Measurements from ENCODE around the gene RGL4. TPM values are rescaled to one million over a fixed set of nuclear protein-coding genes. Genes with fewer than 3 reads are reported as not detected.

The RGL4 gene
- total RNA-seq, 4 donors from 2014 or later: 0.11 to 0.50 TPM; not detected in 2

- peaks cover 4 to 91% (median 51%) of the 10 kb centered on the region in 4 donors for H3K36me3 ChIP-seq
- no peak overlapping the region for H3K4me3 ChIP-seq
Measured at GRCh38 chr22:23696326-23696851, 5.6 kb downstream of the RGL4 start.

GRCh38 chr22:23697031-23697970, 6.5 kb downstream of the RGL4 start:
- DNase-seq (ENCODE audit: extremely low spot score): no peak
- no peaks in the 10 kb centered on the region for H3K4me1 ChIP-seq
- H3K27me3 ChIP-seq: no peaks in the 10 kb centered on the region
- intact Hi-C loops (cut with DNase I): no loop called here
- no peak overlapping the region for H3K4me3 ChIP-seq
- H3K27ac ChIP-seq (replicated peaks in 1 of 4): no peak overlapping the region
- 87% methylated on average over 5 of the region's 11 CpGs for WGBS
- H3K36me3 ChIP-seq: peaks cover 4 to 96% (median 54%) of the 10 kb centered on the region in 4 donors
- TF ChIP-seq POLR2AphosphoS5 (IDR thresholded peaks at IDR 0.05): no peak
- TF ChIP-seq POLR2A (IDR thresholded peaks at IDR 0.05; ENCODE audit: low read depth): no peak
- no peak for TF ChIP-seq EP300 (IDR thresholded peaks at IDR 0.05)
- no peak for TF ChIP-seq CTCF (IDR thresholded peaks at IDR 0.05)
- H3K9me3 ChIP-seq: no peaks in the 10 kb centered on the region

More at GRCh38 chr22:23696326-23696851, 5.6 kb downstream of the RGL4 start:
- Histone ChIP-seq H3K27me3 (no peaks in the 10 kb centered on the region), H3K9me3 (no peaks in the 10 kb centered on the region), H3K27ac (replicated peaks in 1 of 4) (no peak overlapping the region), H3K4me1 (no peaks in the 10 kb centered on the region)
- DNase-seq (ENCODE audit: extremely low spot score): no peak
- WGBS: 81% methylated on average over 13 of the region's 13 CpGs
- TF ChIP-seq EP300 (IDR thresholded peaks at IDR 0.05): no peak
- TF ChIP-seq POLR2A (IDR thresholded peaks at IDR 0.05; ENCODE audit: low read depth): no peak
- no peak for TF ChIP-seq CTCF (IDR thresholded peaks at IDR 0.05)
- TF ChIP-seq POLR2AphosphoS5 (IDR thresholded peaks at IDR 0.05): no peak
- intact Hi-C loops (cut with DNase I): no loop called here

GRCh38 chr22:23698094-23698493, 7.3 kb downstream of the RGL4 start:
- Histone ChIP-seq H3K27ac (replicated peaks in 1 of 4) (no peak overlapping the region), H3K36me3 (peaks cover 4 to 97% (median 47%) of the 10 kb centered on the region in 4 donors), H3K4me3 (no peak overlapping the region), H3K9me3 (no peaks in the 10 kb centered on the region), H3K4me1 (no peaks in the 10 kb centered on the region), H3K27me3 (no peaks in the 10 kb centered on the region)
- DNase-seq (ENCODE audit: extremely low spot score): no peak
- intact Hi-C loops (cut with DNase I): no loop called here
- WGBS: 81% methylated on average over 4 of the region's 4 CpGs
- TF ChIP-seq POLR2A (IDR thresholded peaks at IDR 0.05; ENCODE audit: low read depth) (no peak), EP300 (IDR thresholded peaks at IDR 0.05) (no peak), POLR2AphosphoS5 (IDR thresholded peaks at IDR 0.05) (no peak), CTCF (IDR thresholded peaks at IDR 0.05) (no peak)

- no peak for TF ChIP-seq POLR2A (IDR thresholded peaks at IDR 0.05; ENCODE audit: low read depth)
- no peak for TF ChIP-seq EP300 (IDR thresholded peaks at IDR 0.05)
- TF ChIP-seq CTCF (IDR thresholded peaks at IDR 0.05): no peak
- TF ChIP-seq POLR2AphosphoS5 (IDR thresholded peaks at IDR 0.05): no peak
- Histone ChIP-seq H3K36me3 (peaks cover 4 to 97% (median 41%) of the 10 kb centered on the region in 4 donors), H3K9me3 (no peaks in the 10 kb centered on the region), H3K27me3 (no peaks in the 10 kb centered on the region), H3K4me3 (no peak overlapping the region), H3K4me1 (no peaks in the 10 kb centered on the region), H3K27ac (replicated peaks in 1 of 4) (no peak overlapping the region)
- intact Hi-C loops (cut with DNase I): no loop called here
- no peak for DNase-seq (ENCODE audit: extremely low spot score)
- WGBS: 95% methylated on average over 9 of the region's 10 CpGs
Measured at GRCh38 chr22:23698673-23699235, 7.9 kb downstream of the RGL4 start.
